ENCODE results near the gene MEIS1. TPM values are rescaled to one million over a fixed set of nuclear protein-coding genes. Genes with fewer than 3 reads are reported as not detected.

The MEIS1 gene
- total RNA-seq, 1 experiment from 2014 or later, result 0.66 TPM

DNA sequence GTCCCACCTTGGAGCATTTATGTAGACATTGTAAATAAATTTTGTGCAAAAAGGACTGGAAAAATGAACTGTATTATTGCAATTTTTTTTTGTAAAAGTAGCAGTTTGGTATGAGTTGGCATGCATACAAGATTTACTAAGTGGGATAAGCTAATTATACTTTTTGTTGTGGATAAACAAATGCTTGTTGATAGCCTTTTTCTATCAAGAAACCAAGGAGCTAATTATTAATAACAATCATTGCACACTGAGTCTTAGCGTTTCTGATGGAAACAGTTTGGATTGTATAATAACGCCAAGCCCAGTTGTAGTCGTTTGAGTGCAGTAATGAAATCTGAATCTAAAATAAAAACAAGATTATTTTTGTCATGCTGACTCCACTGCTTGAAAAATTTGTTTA, 137.5 kb downstream of the MEIS1 start:
- no peak overlapping the region for H3K23ac ChIP-seq (ENCODE audit: insufficient read length, low read depth, low read length)
- H2BK20ac ChIP-seq (ENCODE audit: low read depth, low read length, poor library complexity, severe bottlenecking), result no peak overlapping the region
- no peaks in the 10 kb centered on the region for H3K9me3 ChIP-seq (ENCODE audit: control insufficient read depth, low read depth, low read length)
- H2BK120ac ChIP-seq (ENCODE audit: low read depth, low read length, poor library complexity, severe bottlenecking), result no peak overlapping the region
- no peak overlapping the region for H3K18ac ChIP-seq (ENCODE audit: insufficient read length, low read depth, low read length)
- no peak overlapping the region for H3K27ac ChIP-seq (ENCODE audit: insufficient read length, low read depth, low read length)
- H3K9ac ChIP-seq (ENCODE audit: extremely low read depth, insufficient read length, low read length), result no peak overlapping the region
- H3K27me3 Mint-ChIP-seq (ENCODE audit: low read depth), result peaks cover 25% of the 10 kb centered on the region
- H3K79me2 ChIP-seq (ENCODE audit: insufficient read depth, low read length), result no peaks in the 10 kb centered on the region
- no CpG with 5 or more reads among the region's 3 CpGs for WGBS (ENCODE audit: extremely low coverage, insufficient read length, low lambda C conversion rate)
- H2AK5ac ChIP-seq (ENCODE audit: insufficient read length, low read length), result no peak overlapping the region
- H4K91ac ChIP-seq (ENCODE audit: insufficient read length, low read depth, low read length), result no peak overlapping the region
- H2BK5ac ChIP-seq (ENCODE audit: insufficient read length, low read length), result no peak overlapping the region
- no peak for DNase-seq
- H3K4me1 ChIP-seq (ENCODE audit: insufficient read depth, low read length), result peaks cover 3% of the 10 kb centered on the region; the same call in 1 of the 2 replicates
- H3K27ac Mint-ChIP-seq, result no peak overlapping the region
- H3K4ac ChIP-seq (ENCODE audit: low read depth, low read length), result no peak overlapping the region
- H3K79me1 ChIP-seq (ENCODE audit: insufficient read depth, low read depth, low read length, poor library complexity, severe bottlenecking), result no peaks in the 10 kb centered on the region
- H4K8ac ChIP-seq (replicated peaks; ENCODE audit: insufficient read length, low read depth, low read length), result no peak overlapping the region
- H3K27me3 ChIP-seq (ENCODE audit: insufficient read depth, low read length), result peaks cover 16% of the 10 kb centered on the region
- H3K4me2 ChIP-seq (ENCODE audit: insufficient read depth, insufficient read length, low read length), result no peak overlapping the region
- no peak overlapping the region for H3K4me3 Mint-ChIP-seq
- no peak overlapping the region for H2BK12ac ChIP-seq (ENCODE audit: insufficient read length, low read depth, low read length)
- H3K9me3 Mint-ChIP-seq, result no peaks in the 10 kb centered on the region
- TF ChIP-seq, protein P1, sequence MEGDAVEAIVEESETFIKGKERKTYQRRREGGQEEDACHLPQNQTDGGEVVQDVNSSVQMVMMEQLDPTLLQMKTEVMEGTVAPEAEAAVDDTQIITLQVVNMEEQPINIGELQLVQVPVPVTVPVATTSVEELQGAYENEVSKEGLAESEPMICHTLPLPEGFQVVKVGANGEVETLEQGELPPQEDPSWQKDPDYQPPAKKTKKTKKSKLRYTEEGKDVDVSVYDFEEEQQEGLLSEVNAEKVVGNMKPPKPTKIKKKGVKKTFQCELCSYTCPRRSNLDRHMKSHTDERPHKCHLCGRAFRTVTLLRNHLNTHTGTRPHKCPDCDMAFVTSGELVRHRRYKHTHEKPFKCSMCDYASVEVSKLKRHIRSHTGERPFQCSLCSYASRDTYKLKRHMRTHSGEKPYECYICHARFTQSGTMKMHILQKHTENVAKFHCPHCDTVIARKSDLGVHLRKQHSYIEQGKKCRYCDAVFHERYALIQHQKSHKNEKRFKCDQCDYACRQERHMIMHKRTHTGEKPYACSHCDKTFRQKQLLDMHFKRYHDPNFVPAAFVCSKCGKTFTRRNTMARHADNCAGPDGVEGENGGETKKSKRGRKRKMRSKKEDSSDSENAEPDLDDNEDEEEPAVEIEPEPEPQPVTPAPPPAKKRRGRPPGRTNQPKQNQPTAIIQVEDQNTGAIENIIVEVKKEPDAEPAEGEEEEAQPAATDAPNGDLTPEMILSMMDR (conservative IDR thresholded peaks at IDR 0.05), result no peak
- H3K4me1 Mint-ChIP-seq, result peaks cover 31 to 39% of the 10 kb centered on the region in 2 experiments
- no peak overlapping the region for H3T11ph ChIP-seq (ENCODE audit: low read length)
- H4K5ac ChIP-seq (ENCODE audit: insufficient read length, low read depth, low read length), result no peak overlapping the region
- H4K20me1 ChIP-seq (ENCODE audit: control insufficient read depth, insufficient read depth, insufficient read length), result no peaks in the 10 kb centered on the region
- no peak overlapping the region for H2BK15ac ChIP-seq (ENCODE audit: low read depth, low read length)
- no peak overlapping the region for H3K14ac ChIP-seq (ENCODE audit: insufficient read depth, low read length)
- H3K23me2 ChIP-seq (ENCODE audit: insufficient read length, low read depth, low read length, poor library complexity, severe bottlenecking), result peaks cover 21% of the 10 kb centered on the region
- H3K36me3 Mint-ChIP-seq (ENCODE audit: insufficient read depth in 1 of 3, low read depth in 3 of 3), result no peaks in the 10 kb centered on the region
- H3K56ac ChIP-seq (ENCODE audit: insufficient read length, low read depth, low read length), result no peak overlapping the region
- no peak overlapping the region for H2AFZ ChIP-seq (ENCODE audit: low read length)

Data from H9 (cell line).